DND-41 (cell line): ENCODE results near the gene KRTCAP2.

Source experiments
- ATAC-seq: fragments of 200-7000 bp; cut with Tn5 transposase; 3 replicates; pipeline ENCODE4 v1.9.1; 2021; ENCODE audit warnings: low read depth; ENCODE audit not compliant: insufficient read depth
- DNase-seq: peaks from one replicate; pipeline ENCODE4 v3.0.0-alpha.2; 2020
- H2AFZ ChIP-seq: 2 replicates; pipeline ENCODE4 v1.6.0; 2012; ENCODE audit warnings: low read depth, low read length
- H3K27ac ChIP-seq: 2 replicates; pipeline ENCODE4 v1.5.1; 2012; ENCODE audit warnings: low read length, inconsistent platforms
- H3K27me3 ChIP-seq: fragments of 200-600 bp; sonication (generic); 2 replicates; pipeline ENCODE4 v1.6.0; 2012; ENCODE audit warnings: low read length, mild to moderate bottlenecking, inconsistent platforms; ENCODE audit not compliant: insufficient read depth, poor library complexity
- H3K36me3 ChIP-seq: 2 replicates; pipeline ENCODE4 v1.5.1; 2012; ENCODE audit warnings: low read length, inconsistent platforms; ENCODE audit not compliant: insufficient read depth
- H3K4me1 ChIP-seq: 2 replicates; pipeline ENCODE4 v1.5.1; 2012; ENCODE audit warnings: mild to moderate bottlenecking, low read length; ENCODE audit not compliant: insufficient read depth
- H3K4me2 ChIP-seq: 2 replicates; pipeline ENCODE4 v1.6.0; 2012; ENCODE audit warnings: mild to moderate bottlenecking, moderate library complexity, low read length, inconsistent platforms; ENCODE audit not compliant: insufficient read depth
- H3K4me3 ChIP-seq, 2 experiments: fragments of 200-600 bp in 1 of 2; shearing (Covaris generic) in 1 of 2; 2 replicates each; pipeline ENCODE4 v1.5.1; 2012 to 2016; ENCODE audit warnings: inconsistent platforms in 2 of 2, low read length in 2 of 2, mild to moderate bottlenecking in 2 of 2, low read depth in 1 of 2, moderate library complexity in 1 of 2
- H3K79me2 ChIP-seq: 2 replicates; pipeline ENCODE4 v1.6.0; 2012; ENCODE audit warnings: low read length, inconsistent platforms; ENCODE audit not compliant: insufficient read depth
- H3K9ac ChIP-seq: 2 replicates; pipeline ENCODE4 v1.6.0; 2012; ENCODE audit warnings: low read depth, mild to moderate bottlenecking, inconsistent platforms, low read length, moderate library complexity
- H3K9me3 ChIP-seq: 2 replicates; pipeline ENCODE4 v1.5.1; 2012; ENCODE audit warnings: low read length, moderate library complexity, mild to moderate bottlenecking, inconsistent platforms; ENCODE audit not compliant: insufficient read depth, severe bottlenecking
- H4K20me1 ChIP-seq: 2 replicates; pipeline ENCODE4 v1.6.0; 2012; ENCODE audit warnings: low read length; ENCODE audit not compliant: insufficient read depth
- CTCF ChIP-seq: IDR thresholded peaks from 2 replicates; pipeline ENCODE4 v1.5.1; 2012; ENCODE audit warnings: borderline replicate concordance, low read length, moderate library complexity, mild to moderate bottlenecking; ENCODE audit not compliant: poor library complexity, severe bottlenecking; ENCODE audit errors: extremely low read depth
- EZH2 ChIP-seq: IDR thresholded peaks from 3 replicates; pipeline ENCODE4 v1.6.1; 2012; ENCODE audit warnings: borderline replicate concordance, low read depth, mild to moderate bottlenecking, moderate library complexity, low read length, inconsistent platforms; ENCODE audit not compliant: severe bottlenecking

The KRTCAP2 gene

GRCh38 chr1:155183775-155184221 lies 10.7 kb upstream of the KRTCAP2 start:
- Histone ChIP-seq H3K4me3 (no peak overlapping the region), H3K27me3 (no peaks in the 10 kb centered on the region), H2AFZ (no peak overlapping the region), H3K9ac (no peak overlapping the region), H3K36me3 (no peaks in the 10 kb centered on the region), H3K4me2 (no peak overlapping the region), H4K20me1 (no peaks in the 10 kb centered on the region), H3K4me1 (no peaks in the 10 kb centered on the region), H3K79me2 (no peaks in the 10 kb centered on the region), H3K27ac (no peak overlapping the region), H3K9me3 (no peaks in the 10 kb centered on the region)
- ATAC-seq (no peak), DNase-seq (no peak)
- TF ChIP-seq CTCF (no peak), EZH2 (no peak)

DNA sequence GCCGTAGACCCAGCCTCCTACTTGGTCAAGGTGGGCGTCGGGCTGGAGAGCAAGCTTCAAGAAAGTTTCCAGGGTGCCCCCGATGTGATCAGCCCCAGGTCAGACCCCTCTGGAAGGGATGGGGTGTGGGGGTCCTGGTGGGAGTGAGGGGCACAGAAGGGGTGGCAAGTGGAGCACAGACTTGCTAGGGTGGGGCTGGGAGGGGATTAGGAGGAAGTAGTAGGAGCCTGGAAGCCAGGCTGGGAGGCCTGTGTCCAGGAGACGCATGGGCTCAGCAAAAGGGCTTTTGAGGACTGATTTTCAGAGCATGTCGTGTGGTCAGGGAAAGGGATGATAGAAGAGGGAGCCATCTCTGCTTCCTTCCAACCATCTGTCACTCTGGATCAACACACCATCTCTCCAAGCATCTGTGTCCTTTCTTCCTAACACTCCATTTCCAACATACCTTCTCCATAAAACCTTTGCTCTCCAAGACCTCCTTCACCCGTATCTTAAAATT lies 9.0 kb upstream of the KRTCAP2 start:
- Histone ChIP-seq H3K27me3 (no peaks in the 10 kb centered on the region), H3K79me2 (no peaks in the 10 kb centered on the region), H4K20me1 (no peaks in the 10 kb centered on the region), H3K27ac (no peak overlapping the region), H3K36me3 (peaks cover 9% of the 10 kb centered on the region; the same call in 1 of the 2 replicates), H3K4me2 (no peak overlapping the region), H3K4me1 (peaks cover 5% of the 10 kb centered on the region), H2AFZ (no peak overlapping the region), H3K9me3 (no peaks in the 10 kb centered on the region), H3K4me3 (no peak overlapping the region), H3K9ac (no peak overlapping the region)
- DNase-seq (no peak), ATAC-seq (no peak)
- TF ChIP-seq CTCF: no peak
- TF ChIP-seq EZH2: no peak

GRCh38 chr1:155181371-155182051 lies 8.4 kb upstream of the KRTCAP2 start:
- no peak for ATAC-seq
- Histone ChIP-seq H3K27ac (no peak overlapping the region), H2AFZ (no peak overlapping the region), H3K4me3 (no peak overlapping the region), H3K9me3 (no peaks in the 10 kb centered on the region), H3K4me2 (no peak overlapping the region), H3K9ac (no peak overlapping the region), H3K4me1 (peaks cover 10% of the 10 kb centered on the region), H3K36me3 (peaks cover 12% of the 10 kb centered on the region; the same call in 1 of the 2 replicates), H4K20me1 (no peaks in the 10 kb centered on the region), H3K79me2 (no peaks in the 10 kb centered on the region), H3K27me3 (no peaks in the 10 kb centered on the region)
- no peak for DNase-seq
- TF ChIP-seq EZH2 (no peak), CTCF (no peak)
